Muscle of leg (tissue), 11 donors: ENCODE measurements around the gene PAM. TPM values are rescaled to one million over a fixed set of nuclear protein-coding genes. Genes with fewer than 3 reads are reported as not detected.
"Not testable (repeated sequence)": the region's sequence is repeated elsewhere in the genome, so short reads cannot be mapped to it uniquely, and the experiment has no call there.

Source experiments
- DNase-seq: peaks from one replicate; pipeline ENCODE4 v3.0.0; 2013
- H3K27ac ChIP-seq: one replicate; pipeline ENCODE4 v1.5.1; 2013; ENCODE audit warnings: mild to moderate bottlenecking, low read length, control low read depth
- H3K27me3 ChIP-seq: one replicate; pipeline ENCODE4 v1.6.1; 2013; ENCODE audit warnings: low read length; ENCODE audit not compliant: control insufficient read depth, insufficient read depth
- H3K36me3 ChIP-seq: one replicate; pipeline ENCODE4 v1.6.1; 2013; ENCODE audit warnings: low read length; ENCODE audit not compliant: control insufficient read depth, insufficient read depth
- H3K4me1 ChIP-seq: one replicate; pipeline ENCODE4 v1.6.1; 2013; ENCODE audit warnings: low read length; ENCODE audit not compliant: control insufficient read depth, insufficient read depth
- H3K4me3 ChIP-seq: one replicate; pipeline ENCODE4 v1.5.1; 2013; ENCODE audit warnings: low read length, control low read depth
- H3K9me3 ChIP-seq: replicated peaks from 2 replicates; pipeline ENCODE4 v1.6.1; 2013; ENCODE audit warnings: low read depth, low read length; ENCODE audit not compliant: control insufficient read depth
- WGBS: methylation state at CpG from one replicate; pipeline ENCODE4 v1.1.5; 2013; ENCODE audit warnings: missing lambda C conversion rate; ENCODE audit not compliant: insufficient coverage; 5-methylcytosine and 5-hydroxymethylcytosine counted together
- polyA plus RNA-seq, 8 donors: library from polyadenylated mRNA; unstranded; fragments of 120-200 nt; gene quantifications; one replicate each; pipeline versions ENCODE4 v1.2.1 to v1.2.3, GENCODE V29; 2013; ENCODE audit warnings: inconsistent platforms in 1 of 8, low replicate concordance in 1 of 8; ENCODE audit not compliant: insufficient read length in 8 of 8, insufficient read depth in 1 of 8
- total RNA-seq: library from RNA; stranded (reverse); fragments of 120-200 nt; gene quantifications from one replicate; pipeline ENCODE4 v1.2.4, GENCODE V29; 2013

PAM gene
- total and polyA plus RNA-seq, 9 donors: 96.6 to 146 (median 120) TPM

- H3K4me1 ChIP-seq: no peaks in the 10 kb centered on the region
- H3K9me3 ChIP-seq: no peaks in the 10 kb centered on the region
- H3K27ac ChIP-seq: no peak overlapping the region
- no CpG with 5 or more reads among the region's 2 CpGs for WGBS
- no peak overlapping the region for H3K4me3 ChIP-seq
- H3K36me3 ChIP-seq: peaks cover 6% of the 10 kb centered on the region
- DNase-seq: no peak
- H3K27me3 ChIP-seq: no peaks in the 10 kb centered on the region
Observed at GRCh38 chr5:103021314-103021713, 266.2 kb downstream of the PAM start.

- H3K36me3 ChIP-seq: peaks cover 6% of the 10 kb centered on the region
- no peaks in the 10 kb centered on the region for H3K27me3 ChIP-seq
- no peaks in the 10 kb centered on the region for H3K9me3 ChIP-seq
- no peak overlapping the region for H3K27ac ChIP-seq
- H3K4me1 ChIP-seq: no peaks in the 10 kb centered on the region
- DNase-seq: no peak
- WGBS: no CpG with 5 or more reads among the region's 2 CpGs
- no peak overlapping the region for H3K4me3 ChIP-seq
Observed at GRCh38 chr5:103027267-103027666, 272.2 kb downstream of the PAM start.

- H3K36me3 ChIP-seq: peaks cover 11% of the 10 kb centered on the region
- no peak for DNase-seq
- no peaks in the 10 kb centered on the region for H3K27me3 ChIP-seq
- H3K9me3 ChIP-seq: no peaks in the 10 kb centered on the region
- no peak overlapping the region for H3K4me3 ChIP-seq
- no peaks in the 10 kb centered on the region for H3K4me1 ChIP-seq
- no peak overlapping the region for H3K27ac ChIP-seq
Observed at GRCh38 chr5:103031607-103032006, 276.5 kb downstream of the PAM start.

DNA sequence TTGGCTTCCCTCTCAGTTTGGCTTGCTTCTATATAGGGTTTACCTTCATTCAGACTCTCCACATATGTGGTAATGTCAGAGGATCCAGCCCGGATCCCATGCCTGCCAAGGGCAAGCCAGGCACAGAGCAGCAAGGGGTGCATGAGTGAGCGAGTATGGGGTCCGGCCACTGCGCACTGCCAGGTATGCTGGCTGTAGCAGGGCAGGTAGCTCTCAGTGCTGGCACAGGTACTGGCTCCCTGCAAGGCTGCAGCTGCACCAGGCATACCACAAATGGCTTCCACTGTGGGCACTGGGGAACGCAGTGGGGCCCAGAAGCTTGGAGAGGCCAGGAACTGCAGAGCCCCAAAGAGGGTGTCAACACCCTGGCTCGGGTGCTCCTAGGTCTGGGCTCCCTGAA is 278.6 kb downstream of the PAM start:
- Histone ChIP-seq H3K27ac (no peak overlapping the region), H3K9me3 (no peaks in the 10 kb centered on the region), H3K27me3 (no peaks in the 10 kb centered on the region), H3K4me1 (no peaks in the 10 kb centered on the region), H3K36me3 (peaks cover 6% of the 10 kb centered on the region), H3K4me3 (no peak overlapping the region)
- WGBS: 98% methylated on average over 5 of the region's 6 CpGs
- no peak for DNase-seq

GRCh38 chr5:103034662-103035392 is 279.7 kb downstream of the PAM start:
- Histone ChIP-seq H3K36me3 (peaks cover 6% of the 10 kb centered on the region), H3K27me3 (no peaks in the 10 kb centered on the region), H3K4me3 (no peak overlapping the region), H3K9me3 (no peaks in the 10 kb centered on the region), H3K27ac (no peak overlapping the region), H3K4me1 (no peaks in the 10 kb centered on the region)
- no peak for DNase-seq
- 96% methylated on average over 6 of the region's 8 CpGs for whole genome bisulfite sequencing

DNA sequence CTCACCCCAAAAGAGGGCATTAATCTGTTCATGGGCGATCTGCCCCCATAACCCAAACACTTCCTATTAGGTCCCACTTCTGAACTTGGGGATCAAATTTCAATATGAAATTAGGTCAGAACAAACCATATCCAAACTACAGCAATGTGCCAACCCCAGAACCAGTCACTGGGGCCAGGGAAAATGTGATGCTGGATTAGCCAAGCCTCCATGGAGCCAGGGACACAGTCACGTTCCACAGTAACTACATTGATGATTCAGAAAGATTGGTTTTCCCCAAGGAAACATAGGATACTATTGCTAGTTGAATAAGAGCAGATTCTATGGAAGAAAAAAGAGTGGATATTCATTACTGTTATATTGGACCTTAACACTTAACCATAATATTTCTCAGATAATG is 280.6 kb downstream of the PAM start:
- H3K4me1 ChIP-seq: no peaks in the 10 kb centered on the region
- no CpG with 5 or more reads among the region's 2 CpGs for WGBS

DNA sequence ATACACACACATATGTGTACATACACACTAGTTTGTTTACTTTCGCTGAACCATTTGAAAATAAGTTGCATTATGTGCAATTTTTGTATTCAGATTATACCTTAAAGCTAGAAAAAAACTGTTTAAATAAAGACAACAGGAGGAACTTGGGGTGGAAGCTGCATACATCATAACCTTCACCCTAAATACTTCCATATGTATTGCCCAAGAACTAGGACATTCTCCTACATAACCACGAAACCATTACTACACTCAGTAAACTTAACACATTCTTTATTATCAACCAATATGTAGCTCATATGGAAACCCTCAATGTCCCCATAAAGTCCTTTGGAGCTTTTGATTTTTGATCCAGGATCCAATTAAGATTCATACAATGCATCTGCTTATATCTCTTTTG is 281.5 kb downstream of the PAM start:
- WGBS: 50% methylated on average over 1 of the region's 2 CpGs

More for the DNA sequence above, 280.6 kb downstream of the PAM start:
- peaks cover 6% of the 10 kb centered on the region for H3K36me3 ChIP-seq
- no peak overlapping the region for H3K27ac ChIP-seq
- H3K4me3 ChIP-seq: no peak overlapping the region
- no peaks in the 10 kb centered on the region for H3K9me3 ChIP-seq
- no peaks in the 10 kb centered on the region for H3K27me3 ChIP-seq
- DNase-seq: no peak

GRCh38 chr5:103037673-103038455 is 282.8 kb downstream of the PAM start:
- 88% methylated on average over 4 of the region's 4 CpGs for whole genome bisulfite sequencing
- H3K27me3 ChIP-seq: no peaks in the 10 kb centered on the region

More for the DNA sequence above, 281.5 kb downstream of the PAM start:
- Histone ChIP-seq H3K4me1 (no peaks in the 10 kb centered on the region), H3K27me3 (no peaks in the 10 kb centered on the region), H3K36me3 (peaks cover 6% of the 10 kb centered on the region), H3K4me3 (no peak overlapping the region), H3K27ac (no peak overlapping the region), H3K9me3 (no peaks in the 10 kb centered on the region)
- no peak for DNase-seq

DNA sequence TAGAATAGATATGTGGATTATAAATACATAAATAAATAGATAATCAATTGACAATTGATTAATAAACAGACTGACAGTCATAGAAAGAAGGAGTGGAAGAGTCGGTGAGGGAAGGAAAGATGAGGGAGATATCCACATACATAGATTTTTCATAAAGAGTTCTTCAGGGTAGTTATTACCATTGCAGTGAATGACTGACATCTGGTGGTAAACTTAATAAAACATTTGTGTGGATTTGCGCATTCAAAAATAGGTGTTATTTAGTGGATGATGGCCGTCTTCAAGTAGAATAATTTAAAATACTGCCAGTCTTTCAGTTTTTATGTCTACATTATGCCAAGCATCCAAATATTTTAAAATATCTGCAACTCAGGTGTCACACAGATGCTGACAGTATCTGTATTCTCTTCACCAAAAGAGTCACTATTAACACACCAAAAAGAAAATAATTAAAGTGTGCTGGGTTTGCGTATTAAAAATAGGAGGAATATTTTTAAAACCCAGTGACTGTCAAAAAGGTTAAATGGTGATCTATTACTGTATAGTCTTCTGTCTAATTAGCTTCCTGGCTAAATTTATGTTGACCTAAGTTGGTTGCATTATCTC is 286.1 kb downstream of the PAM start:
- Histone ChIP-seq H3K27me3 (no peaks in the 10 kb centered on the region), H3K4me3 (no peak overlapping the region), H3K9me3 (no peaks in the 10 kb centered on the region), H3K36me3 (no peaks in the 10 kb centered on the region), H3K4me1 (no peaks in the 10 kb centered on the region), H3K27ac (no peak overlapping the region)
- DNase-seq: peak; percentile 57
- no CpG with 5 or more reads among the region's 4 CpGs for whole genome bisulfite sequencing

More at GRCh38 chr5:103037673-103038455, 282.8 kb downstream of the PAM start:
- Histone ChIP-seq H3K9me3 (no peaks in the 10 kb centered on the region), H3K4me1 (no peaks in the 10 kb centered on the region), H3K36me3 (no peaks in the 10 kb centered on the region), H3K27ac (no peak overlapping the region), H3K4me3 (no peak overlapping the region)
- no peak for DNase-seq

- not testable (repeated sequence) for H3K4me3 ChIP-seq, H3K27ac ChIP-seq, H3K9me3 ChIP-seq, H3K36me3 ChIP-seq, DNase-seq, H3K27me3 ChIP-seq, H3K4me1 ChIP-seq
- 95% methylated on average over 22 of the region's 22 CpGs for WGBS
Observed at GRCh38 chr5:103046706-103047105, 291.6 kb downstream of the PAM start.
